GM21619 (cell line): ENCODE results near the gene RBMS3.
"Not testable (repeated sequence)": the region's sequence is repeated elsewhere in the genome, so short reads cannot be mapped to it uniquely, and the experiment has no call there.

Experiments used
- ATAC-seq: cut with Tn5 transposase; IDR thresholded peaks from one replicate; pipeline ENCODE4 v1.9.1; 2021; ENCODE audit not compliant: unreplicated experiment

RBMS3 gene

DNA sequence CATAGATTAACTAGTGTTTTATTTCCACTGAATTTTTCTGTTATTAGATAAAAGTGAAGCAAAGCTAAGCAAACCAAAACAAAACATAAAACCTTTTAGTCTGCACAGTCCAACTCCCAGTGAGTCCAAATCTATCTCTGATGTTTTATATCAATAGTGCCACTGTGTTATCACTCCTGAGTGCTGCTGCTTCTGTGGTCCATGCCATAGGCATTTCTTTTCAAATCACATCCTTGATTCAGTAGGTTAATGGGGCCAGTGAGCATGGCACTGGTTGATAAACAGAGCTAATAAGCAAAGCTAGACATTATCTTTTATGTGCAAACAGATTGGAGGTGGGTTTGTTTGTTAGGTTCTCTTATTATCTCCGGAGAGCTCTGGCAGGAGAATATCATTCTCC, 30.0 kb downstream of the RBMS3 start:
- ATAC-seq: no peak

GRCh38 chr3:29311795-29312194, 30.9 kb downstream of the RBMS3 start:
- ATAC-seq: no peak

DNA sequence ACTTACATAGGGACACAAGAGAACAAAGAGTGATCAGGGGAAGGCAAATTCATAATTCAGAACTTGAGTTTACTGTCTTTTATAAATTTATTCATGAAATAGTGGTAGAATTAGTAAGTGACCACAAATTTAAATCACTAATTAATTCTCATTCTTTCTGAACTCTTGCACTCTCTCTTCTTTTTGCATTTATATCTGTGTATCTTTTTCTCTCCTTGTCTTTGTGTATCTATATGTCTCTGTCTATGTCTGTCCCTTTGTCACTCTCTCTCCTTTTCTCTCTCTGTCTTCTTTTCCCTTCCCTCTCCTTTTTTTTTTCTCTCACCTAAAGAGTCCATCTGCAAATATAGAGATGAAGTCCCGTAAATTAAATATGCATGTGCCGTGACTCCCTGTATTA, 31.5 kb downstream of the RBMS3 start:
- no peak for ATAC-seq

DNA sequence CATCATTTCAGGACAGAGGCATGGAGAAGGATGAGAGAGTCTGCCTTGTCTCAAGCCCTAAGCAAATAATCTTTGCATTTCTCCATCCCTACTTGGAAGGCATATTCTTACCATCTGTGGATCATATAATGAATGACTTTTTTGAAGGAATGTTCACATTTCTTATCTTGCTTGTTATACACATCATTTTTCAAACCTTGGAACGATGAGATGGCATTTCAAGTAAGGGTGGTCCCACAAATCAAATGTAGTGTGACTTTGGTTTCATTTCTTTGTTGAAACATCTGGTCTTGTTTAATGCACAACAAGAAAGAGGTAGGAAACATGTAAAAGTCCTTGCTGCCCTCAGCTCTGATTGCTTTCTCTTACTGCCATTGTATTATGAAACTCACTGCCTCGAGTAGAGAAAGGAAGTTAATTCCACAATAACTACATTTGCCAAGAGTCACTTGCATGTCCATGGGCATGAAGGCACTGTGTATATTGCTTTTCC, 32.1 kb downstream of the RBMS3 start:
- no peak for ATAC-seq

DNA sequence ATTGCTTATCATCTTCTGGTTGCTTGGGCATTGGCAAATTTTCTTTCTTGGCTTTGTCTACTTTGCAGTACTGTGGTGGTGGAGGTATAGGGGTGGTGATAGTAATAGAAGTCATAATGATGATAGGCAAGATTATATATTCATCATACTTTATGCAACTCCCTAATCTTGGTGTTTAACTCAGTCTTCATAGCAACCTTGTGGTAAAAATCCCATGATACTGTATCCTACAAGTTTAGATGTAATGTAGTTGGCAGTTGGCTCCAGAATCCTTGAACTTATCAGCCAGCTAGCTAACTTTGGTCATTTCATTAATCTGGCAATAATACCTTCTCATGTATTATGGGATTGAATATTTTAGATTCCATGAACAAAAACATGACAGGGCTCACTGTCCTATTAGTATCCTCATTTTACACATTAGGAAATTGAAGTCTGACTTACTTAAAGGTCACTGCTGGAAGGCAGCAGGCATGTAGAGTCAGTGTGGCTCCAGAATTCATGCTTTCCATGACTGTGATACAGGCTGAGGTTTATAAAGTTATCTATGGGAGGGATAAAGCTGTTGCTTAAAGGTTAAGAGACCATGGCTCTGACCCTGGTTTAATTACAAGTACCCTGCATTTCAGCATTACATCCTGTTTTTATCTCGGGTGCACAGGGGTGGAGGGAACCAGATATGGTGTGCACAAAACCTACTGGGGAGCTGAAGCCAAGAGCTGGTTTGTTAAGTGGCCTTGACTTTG, 33.3 kb downstream of the RBMS3 start:
- ATAC-seq: no peak

- ATAC-seq: no peak
These were observed 33.8 kb downstream of the RBMS3 start for GRCh38 chr3:29314727-29315088.

DNA sequence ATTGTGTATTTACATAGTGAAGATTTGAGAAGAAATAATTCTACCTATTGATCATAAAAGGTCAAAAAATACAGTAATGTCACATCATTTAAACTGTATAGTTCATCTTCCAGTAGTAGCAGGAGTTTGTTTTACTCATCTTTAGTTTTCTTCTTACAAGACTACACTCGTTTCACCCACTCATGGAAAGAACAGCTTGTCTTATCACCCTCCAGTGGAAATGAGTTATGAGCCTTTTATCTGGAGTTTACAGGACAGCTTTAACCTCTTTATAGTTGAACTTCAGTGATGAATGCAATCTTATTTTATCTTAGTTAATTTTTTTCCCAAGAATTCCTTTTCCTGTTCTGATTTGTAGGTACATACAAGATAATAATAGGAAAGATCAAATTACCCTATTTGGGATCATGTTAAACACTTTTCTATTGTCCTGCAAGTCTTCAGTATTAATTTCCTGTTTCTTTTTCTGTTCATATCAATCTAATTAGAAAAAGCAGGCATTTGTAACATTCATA, 36.8 kb downstream of the RBMS3 start:
- no peak for ATAC-seq

GRCh38 chr3:29318251-29318650, 37.4 kb downstream of the RBMS3 start:
- ATAC-seq: no peak

DNA sequence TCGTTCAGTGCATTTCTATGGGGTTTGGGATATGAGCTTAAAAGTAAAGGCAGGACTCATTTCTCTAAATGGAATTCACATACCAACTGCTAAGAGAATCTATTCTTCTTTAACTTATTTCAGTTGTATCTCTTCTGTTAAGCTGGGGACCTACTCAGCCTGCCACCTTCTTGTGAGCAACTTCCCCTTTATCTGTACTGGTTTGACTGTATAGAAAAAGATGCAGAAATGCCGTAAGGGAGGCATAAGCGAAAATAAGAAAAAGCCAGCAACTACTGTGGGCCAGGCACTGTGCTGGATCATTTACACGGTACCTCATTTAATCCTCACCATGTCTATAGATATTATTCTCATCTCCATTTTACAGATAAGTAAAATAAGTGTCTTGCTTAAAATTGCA, 38.4 kb downstream of the RBMS3 start:
- ATAC-seq: peak; percentile 69

DNA sequence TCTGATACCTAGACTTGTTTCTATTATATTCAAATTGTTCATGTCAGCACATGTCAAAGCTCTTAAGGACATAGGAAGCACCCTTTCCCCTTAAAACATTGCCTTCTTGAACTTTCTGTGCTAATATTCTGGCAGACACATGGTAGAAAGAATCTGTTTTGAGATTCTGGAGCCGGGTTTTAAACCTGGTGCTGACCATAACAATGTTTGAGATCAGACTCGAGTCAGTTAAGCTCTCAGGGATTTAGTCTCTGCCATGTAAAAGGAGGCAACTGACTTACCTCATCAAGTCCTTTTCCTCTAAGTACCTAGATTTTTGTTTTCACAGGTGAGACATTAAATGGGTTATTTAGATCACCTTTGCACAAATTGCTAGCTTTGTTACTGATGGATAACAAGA, 38.9 kb downstream of the RBMS3 start:
- no peak for ATAC-seq

- ATAC-seq: no peak
These were observed 41.7 kb downstream of the RBMS3 start for GRCh38 chr3:29322586-29322985.

DNA sequence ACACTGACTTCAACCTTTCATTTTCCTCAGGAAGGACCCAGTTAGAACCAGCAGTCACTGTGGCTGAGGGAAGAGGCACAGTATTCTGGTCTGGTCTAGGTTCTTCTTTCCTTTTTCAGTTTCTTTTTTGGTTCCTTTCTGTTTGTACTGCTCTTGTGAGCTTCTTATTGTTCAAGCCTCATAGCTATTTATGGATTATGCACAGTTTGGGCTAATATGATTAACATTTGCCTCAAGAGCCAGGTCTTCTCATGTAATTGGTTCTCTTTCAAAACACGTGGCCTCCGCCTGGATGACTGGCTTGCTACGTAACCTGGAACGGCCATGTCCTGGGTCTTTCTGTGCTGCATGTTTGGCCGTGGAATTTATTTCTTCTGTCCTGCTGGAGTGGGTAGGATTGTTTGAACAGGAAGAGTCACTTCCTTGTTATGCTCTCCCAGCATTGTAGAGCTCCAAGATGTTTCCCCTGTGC, 43.3 kb downstream of the RBMS3 start:
- peak; percentile 96 for ATAC-seq

GRCh38 chr3:29326540-29326939, 45.7 kb downstream of the RBMS3 start:
- ATAC-seq: not testable (repeated sequence)

- ATAC-seq: no peak
These were observed 49.4 kb downstream of the RBMS3 start for GRCh38 chr3:29329986-29330890.

DNA sequence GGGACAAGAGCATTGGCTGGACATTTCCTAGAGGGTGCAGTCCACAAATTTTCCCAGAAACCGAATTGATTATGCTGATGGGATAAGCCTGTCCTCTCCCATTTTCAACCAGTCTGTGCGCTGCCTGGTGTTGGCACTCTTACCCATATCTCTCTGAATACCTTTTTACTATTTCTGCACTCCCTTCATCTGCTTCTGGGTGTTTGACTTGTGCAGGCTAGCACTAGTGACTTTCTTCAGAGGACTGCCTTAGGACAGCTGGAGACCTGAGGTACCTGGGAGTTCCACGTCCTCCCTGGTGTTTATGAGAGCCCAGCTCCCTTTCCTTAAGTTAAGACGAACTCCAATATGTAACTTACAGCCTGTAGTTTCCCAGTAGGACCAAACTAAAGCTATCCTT, 50.2 kb downstream of the RBMS3 start:
- ATAC-seq: no peak

GRCh38 chr3:29331456-29332194, 50.8 kb downstream of the RBMS3 start:
- ATAC-seq: no peak

DNA sequence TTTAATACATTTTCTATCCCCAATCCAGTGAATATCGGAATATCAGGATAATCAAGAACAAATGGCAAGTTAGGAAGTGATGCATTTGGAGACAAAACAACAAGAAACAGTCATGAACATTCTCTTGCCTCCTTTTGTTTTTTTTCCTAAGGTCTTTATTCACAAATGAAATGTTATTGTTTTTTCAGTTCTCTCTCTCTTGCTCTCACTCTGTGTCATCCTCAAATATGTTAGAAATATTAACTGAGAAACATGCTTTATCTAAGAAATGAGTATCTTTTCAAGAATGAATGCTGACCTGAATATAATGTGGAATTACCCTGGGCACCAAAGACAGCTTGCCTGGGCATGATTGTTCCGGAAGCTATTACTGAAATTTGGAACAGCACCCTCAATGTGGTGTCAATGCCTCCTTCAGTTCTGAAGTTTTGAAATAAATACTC, 51.3 kb downstream of the RBMS3 start:
- no peak for ATAC-seq

DNA sequence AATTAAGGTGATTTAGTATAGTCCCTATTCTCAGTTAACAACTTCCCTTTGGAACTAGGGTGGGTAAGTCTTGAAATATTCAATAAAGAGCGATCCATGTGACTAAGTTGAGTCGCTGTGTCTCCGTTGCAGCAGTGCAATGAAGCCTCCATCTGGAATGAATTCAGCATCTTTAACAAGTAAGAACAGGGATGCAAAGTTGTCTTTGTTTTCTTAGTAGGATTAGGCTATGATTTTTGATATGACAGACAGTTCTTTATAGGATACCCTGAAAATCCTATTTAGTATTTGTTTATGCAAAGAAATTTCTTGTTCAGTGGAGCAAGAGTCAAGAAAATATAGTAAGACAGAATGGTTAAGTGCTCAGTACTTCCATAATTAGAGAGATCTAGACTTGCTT, 52.7 kb downstream of the RBMS3 start:
- ATAC-seq: no peak

DNA sequence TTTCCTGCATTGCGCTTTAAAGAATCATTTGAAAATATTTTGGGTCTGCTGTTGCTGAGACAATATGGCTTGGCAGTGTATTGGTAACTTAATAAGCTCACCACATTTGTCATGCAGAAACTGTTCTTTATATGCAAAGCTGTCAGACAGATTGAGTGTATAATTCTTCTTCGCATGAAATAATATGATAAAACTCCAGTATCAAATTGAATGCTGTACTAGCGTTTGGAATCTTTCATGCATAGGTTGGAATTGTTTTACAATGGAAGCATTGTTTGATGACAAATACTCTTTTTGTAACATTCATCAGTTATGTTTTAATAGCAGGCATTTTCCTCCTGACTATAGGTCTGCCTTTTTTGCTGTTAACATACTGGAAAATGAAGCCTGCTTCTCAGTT, 53.8 kb downstream of the RBMS3 start:
- no peak for ATAC-seq

- ATAC-seq: no peak
These were observed 54.6 kb downstream of the RBMS3 start for GRCh38 chr3:29335438-29335837.

GRCh38 chr3:29335943-29336342, 55.1 kb downstream of the RBMS3 start:
- no peak for ATAC-seq
